ENCODE data around the gene NBPF4.
"Not testable (repeated sequence)": the region's sequence is repeated elsewhere in the genome, so short reads cannot be mapped to it uniquely, and the experiment has no call there.

NBPF4 gene

GRCh38 chr1:108209456-108210108 is 34.3 kb downstream of the NBPF4 start:
- no peak for DNase-seq (ENCODE audit: low read depth)

- DNase-seq (ENCODE audit: low read depth) = no peak
These were observed 35.0 kb downstream of the NBPF4 start for GRCh38 chr1:108208724-108209446.

- not testable (repeated sequence) for DNase-seq (ENCODE audit: low read depth)
These were observed 40.3 kb downstream of the NBPF4 start for GRCh38 chr1:108203582-108203981.

GRCh38 chr1:108201687-108202086 is 42.2 kb downstream of the NBPF4 start:
- DNase-seq (ENCODE audit: low read depth) = no peak

GRCh38 chr1:108200687-108201051 is 43.2 kb downstream of the NBPF4 start:
- peak; percentile 75 for DNase-seq (ENCODE audit: low read depth)

GRCh38 chr1:108199781-108200686 is 43.8 kb downstream of the NBPF4 start, which contains the start of gene SLC25A24:
Gene SLC25A24 (minus strand): TSS chr1:108200343. CDS start chr1:108200138, 205 bp downstream.
- DNase-seq (ENCODE audit: low read depth) = peak; percentile 82

- DNase-seq (ENCODE audit: low read depth) = peak; percentile 24
These were observed 44.6 kb downstream of the NBPF4 start for GRCh38 chr1:108199201-108199691.

GRCh38 chr1:108194051-108194450 is 49.8 kb downstream of the NBPF4 start:
- DNase-seq (ENCODE audit: low read depth) = peak; percentile 60

GRCh38 chr1:108193333-108193732 is 50.5 kb downstream of the NBPF4 start:
- DNase-seq (ENCODE audit: low read depth) = no peak

- no peak for DNase-seq (ENCODE audit: low read depth)
These were observed 51.3 kb downstream of the NBPF4 start for GRCh38 chr1:108192581-108192980.

GRCh38 chr1:108190686-108191416 is 53.0 kb downstream of the NBPF4 start:
- peak; percentile 14 for DNase-seq (ENCODE audit: low read depth)

- DNase-seq (ENCODE audit: low read depth) = no peak
These were observed 53.8 kb downstream of the NBPF4 start for GRCh38 chr1:108190001-108190634.

- DNase-seq (ENCODE audit: low read depth) = no peak
These were observed 55.1 kb downstream of the NBPF4 start for GRCh38 chr1:108188801-108189200.

- no peak for DNase-seq (ENCODE audit: low read depth)
These were observed 60.7 kb downstream of the NBPF4 start for GRCh38 chr1:108182959-108183700.

- DNase-seq (ENCODE audit: low read depth) = no peak
These were observed 64.9 kb downstream of the NBPF4 start for GRCh38 chr1:108179018-108179417.

Measured in fibroblast of gingiva (primary cell).